GM18861 (cell line): ENCODE data around the gene SCAMP4.

Experiments
- ATAC-seq: cut with Tn5 transposase; IDR thresholded peaks from one replicate; pipeline ENCODE4 v1.9.1; 2021; ENCODE audit not compliant: unreplicated experiment

Gene SCAMP4

DNA sequence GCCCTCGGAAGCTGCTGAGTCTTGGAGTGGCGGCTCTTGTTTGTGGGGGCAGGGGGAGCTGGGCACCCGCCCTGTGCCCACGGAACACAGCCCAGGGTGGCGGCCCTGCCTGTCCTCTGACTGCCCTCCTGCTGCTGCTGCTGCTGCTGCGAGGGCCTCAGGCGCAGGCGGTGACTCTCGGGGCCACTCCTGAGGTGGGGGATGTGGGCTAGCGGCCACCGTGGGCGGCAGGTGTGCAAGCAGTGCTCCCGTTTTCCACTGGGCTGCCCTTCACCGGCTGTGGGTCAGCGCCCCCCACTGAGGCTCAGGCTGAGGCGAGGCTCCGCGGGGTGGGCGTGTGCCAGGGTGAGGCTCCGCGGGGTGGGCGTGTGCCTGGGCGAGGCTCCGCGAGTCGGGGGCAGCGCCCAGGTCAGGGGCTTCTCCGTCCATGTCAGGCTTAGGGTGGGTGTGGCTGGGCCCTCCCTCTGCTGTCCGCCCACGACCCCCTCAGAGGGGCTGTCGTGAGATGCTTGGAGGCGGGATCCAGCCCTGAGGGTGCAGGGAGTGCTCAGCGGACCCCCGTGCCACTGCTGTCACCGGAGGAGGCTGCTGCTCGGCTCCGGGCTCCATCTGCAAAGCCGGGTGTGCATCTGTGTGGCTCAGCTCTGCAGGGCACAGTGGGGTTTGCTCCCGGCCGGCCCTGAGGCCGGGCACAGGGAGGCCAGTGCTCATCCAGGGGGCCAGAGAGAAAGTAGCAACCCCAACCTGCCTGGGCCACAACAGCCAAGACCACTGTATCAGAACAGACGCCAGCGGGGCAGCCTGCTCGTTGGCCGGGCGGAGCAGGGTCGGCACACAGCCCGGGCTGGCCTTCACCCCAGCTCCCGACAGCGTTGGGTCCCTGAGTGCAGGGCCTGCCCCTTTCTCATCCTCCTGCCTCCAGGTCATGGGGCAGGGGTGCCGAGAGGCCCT is 50.2 kb downstream of the SCAMP4 start:
- no peak for ATAC-seq

DNA sequence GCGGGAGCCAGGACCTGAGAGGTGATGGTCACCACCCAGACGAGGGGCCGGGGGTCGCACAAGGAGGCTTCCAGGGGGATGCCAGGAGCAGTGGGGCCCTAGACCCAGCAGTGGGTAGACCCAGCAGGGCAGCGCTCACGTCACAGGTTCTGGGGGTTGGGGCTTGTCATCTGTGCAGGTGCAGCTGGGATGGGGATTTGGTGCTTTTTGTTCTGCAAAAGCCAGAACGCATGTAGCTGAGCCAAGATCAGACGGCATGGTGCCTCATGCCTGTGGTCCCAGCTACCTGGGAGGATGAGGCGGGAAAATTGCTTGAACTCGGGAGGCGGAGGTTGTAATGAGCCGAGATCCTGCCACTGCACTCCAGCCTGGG is 50.9 kb downstream of the SCAMP4 start:
- no peak for ATAC-seq

GRCh38 chr19:1956868-1957492 is 51.8 kb downstream of the SCAMP4 start:
- no peak for ATAC-seq

DNA sequence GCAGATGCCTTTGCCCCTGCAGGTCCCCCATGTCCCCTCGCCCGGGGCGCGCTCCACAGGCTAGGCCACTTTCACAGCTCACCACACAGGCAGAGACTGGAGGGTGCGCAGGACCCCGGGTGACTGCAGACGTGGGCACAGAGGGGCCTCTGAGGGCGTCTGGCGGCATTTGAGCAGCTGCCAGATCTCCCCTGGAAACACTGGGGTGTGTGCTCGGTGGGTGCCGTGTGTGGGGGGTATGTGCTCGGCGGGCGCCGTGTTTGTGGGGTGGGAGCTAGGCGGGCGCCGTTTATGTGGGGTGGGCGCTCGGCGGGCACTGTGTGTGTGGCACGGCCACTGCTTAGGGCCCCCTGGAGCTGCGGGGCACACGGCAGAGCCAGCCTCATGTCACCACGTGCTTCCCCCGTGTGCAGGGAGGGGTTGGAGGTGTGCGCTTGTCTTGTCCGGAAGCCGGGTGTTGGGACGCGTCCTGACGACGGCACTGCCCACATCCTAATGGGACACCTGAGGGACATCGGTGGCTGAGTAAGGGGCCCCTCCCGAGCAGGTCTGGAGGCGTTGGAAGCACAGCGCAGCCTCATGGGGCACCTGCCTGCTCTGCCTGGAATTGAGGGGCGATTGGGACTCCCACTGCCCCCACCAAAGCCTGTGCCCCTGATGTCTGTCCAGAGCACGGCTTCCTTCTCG is 52.5 kb downstream of the SCAMP4 start:
- ATAC-seq, result no peak

- no peak for ATAC-seq
Measured at GRCh38 chr19:1959928-1960589, 54.9 kb downstream of the SCAMP4 start.

DNA sequence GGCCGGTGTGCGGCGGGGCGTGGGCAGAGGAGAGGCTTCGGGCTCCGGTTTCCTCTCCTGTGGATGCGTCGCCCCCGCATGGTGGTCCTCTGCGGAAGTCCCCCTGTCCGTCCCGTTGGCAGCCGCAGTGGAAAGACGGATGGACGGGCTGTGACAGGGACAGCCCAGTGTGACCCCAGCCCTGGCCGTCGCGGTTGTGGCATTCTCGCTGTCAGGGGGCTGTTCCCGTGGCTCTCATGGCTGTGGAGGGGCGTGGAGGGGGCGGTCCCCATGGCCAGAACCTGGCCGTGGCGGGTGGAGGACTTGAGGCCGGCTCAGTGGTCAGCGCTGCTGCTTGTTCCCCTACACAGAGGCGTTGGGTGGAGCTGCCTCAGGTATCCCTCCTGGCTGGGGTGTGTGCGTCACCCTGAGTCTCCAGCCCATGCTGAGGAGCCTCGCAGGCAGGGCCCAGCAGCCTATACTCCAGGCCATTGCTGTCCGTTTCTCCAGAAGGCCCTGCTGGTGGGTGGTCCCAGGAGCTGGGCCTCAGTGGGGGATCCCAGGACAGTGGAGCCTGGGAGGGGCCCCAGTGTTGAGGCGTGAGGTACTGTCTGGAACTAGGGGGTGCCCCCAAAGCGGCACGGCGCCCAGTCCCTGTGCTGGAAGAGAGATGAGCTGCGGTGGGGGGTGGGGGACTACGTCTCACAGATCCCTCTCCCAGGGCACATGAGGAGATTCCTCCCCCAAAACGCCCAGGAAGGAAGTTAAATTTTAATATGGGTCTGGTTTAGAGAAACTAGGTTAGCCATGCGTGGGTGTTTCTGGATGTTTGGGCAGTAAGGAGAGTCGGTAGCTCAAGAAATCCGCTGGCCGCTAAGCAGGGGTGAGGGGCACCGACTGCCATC is 56.0 kb downstream of the SCAMP4 start:
- no peak for ATAC-seq

DNA sequence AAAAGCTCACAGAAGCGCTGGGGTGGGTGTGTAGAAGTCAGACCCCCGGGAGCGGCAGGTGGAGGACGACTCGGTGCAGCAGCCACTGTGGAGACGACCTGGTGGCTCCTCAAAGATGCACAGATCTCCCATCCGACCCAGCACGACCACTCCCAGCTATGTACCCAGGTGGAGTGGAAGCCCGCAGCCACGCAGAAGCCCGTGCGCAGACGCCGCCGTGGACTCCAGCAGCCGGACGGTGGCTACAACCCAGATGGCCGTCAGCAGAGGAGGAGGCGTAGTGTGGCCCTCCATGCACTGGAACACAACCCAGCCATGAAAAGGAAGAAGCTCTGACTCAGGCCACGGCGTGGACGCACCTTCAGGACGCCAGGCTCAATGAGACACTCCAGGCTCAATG is 57.5 kb downstream of the SCAMP4 start:
- no peak for ATAC-seq

DNA sequence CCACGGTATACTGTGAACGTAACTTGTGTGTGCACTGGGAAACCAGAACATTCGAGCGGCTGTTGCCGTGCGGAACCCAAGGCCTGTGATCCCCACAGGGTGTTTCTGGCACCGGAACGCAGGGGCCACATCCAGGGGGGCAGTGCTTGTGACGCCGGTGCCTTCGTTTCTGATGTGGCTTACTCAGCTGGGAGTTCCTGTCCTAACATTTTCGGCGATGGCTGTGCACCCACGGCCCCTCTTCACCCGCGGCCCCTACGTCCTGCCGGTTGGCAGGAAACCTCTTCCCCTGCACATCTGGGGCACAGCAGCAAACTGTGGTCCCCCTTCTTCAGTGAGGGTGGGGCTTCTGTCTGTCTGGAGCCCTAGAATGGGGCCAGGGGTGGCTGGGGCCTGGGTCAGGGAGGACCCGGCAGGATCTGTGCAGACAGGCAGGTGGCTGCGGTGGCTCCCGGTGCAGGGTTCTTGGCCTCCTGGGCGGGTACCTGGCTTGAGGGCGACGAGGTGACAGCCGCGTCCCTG is 61.9 kb downstream of the SCAMP4 start:
- ATAC-seq, result no peak

- no peak for ATAC-seq
Measured at GRCh38 chr19:1968279-1969175, 63.3 kb downstream of the SCAMP4 start.

GRCh38 chr19:1969176-1970002 is 64.2 kb downstream of the SCAMP4 start:
- ATAC-seq, result no peak

DNA sequence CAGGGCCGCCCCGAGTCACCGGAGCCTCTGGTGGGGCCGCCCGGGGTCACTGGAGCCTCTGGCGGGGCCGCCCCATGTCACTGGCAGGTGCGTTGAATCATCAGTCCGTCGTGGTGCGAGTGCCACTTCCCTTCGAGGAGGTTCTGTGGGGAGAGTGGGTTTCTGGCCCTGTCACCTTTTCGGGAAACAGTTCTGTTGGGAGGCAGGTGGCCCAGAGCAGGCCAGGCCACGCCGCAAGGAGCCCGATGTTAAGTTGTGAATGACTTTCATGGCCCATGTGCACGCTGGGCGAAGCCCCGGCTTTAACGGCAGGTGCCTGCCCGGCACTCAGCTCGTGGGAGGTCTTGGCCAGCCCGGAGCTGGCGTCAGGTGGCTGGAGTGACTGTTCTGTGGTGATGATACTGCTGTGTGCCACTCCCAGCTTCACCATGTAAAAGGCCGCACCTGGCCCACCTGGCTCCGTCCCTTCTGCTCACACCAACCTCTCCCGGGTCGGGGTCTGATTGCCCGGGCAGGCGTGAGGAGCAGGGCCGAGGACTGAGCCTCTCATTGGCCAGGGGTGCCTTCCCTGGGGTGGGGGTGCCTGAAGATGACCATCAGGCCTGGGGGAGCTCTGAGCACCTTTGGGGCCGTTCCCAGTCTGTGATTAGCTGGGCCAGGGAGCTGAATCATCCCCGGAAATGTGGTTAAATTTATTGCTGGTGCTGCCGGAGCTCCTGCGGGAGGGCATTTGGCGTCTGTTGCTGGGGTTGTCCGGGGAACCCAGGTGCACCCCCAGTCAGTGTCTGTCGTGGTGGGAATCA is 65.0 kb downstream of the SCAMP4 start:
- no peak for ATAC-seq

GRCh38 chr19:1970806-1971502 is 65.8 kb downstream of the SCAMP4 start:
- no peak for ATAC-seq

- no peak for ATAC-seq
Measured at GRCh38 chr19:1974381-1975161, 69.4 kb downstream of the SCAMP4 start.

GRCh38 chr19:1975162-1975480 is 69.9 kb downstream of the SCAMP4 start:
- ATAC-seq, result no peak
